Tibial artery (tissue), 4 donors: ENCODE measurements around the gene MACROD2.

Source experiments
- DNase-seq, 2 donors: peaks; one replicate each; pipeline ENCODE4 v3.0.0-alpha.2; 2019
- H3K27ac ChIP-seq, 2 donors: fragments of 200-600 bp; sonication (generic) in 1 of 2; 1 replicate in 1 of 2; 2 replicates in 1 of 2; pipeline ENCODE4 v1.5.1; 2018 to 2019; ENCODE audit warnings: mild to moderate bottlenecking in 1 of 2
- H3K27me3 ChIP-seq, 2 donors: fragments of 200-600 bp; sonication (generic) in 1 of 2; one replicate each; pipeline versions ENCODE4 v1.5.1 to v1.6.0; 2016 to 2019
- H3K36me3 ChIP-seq, 3 donors: fragments of 200-600 bp; sonication (generic) in 2 of 3; one replicate each; pipeline ENCODE4 v1.5.1; 2016 to 2019; ENCODE audit warnings: mild to moderate bottlenecking in 2 of 3
- H3K4me1 ChIP-seq, 4 donors: fragments of 200-600 bp; sonication (generic) in 2 of 4; 1 replicate in 3 of 4; 2 replicates in 1 of 4; pipeline ENCODE4 v1.5.1; 2016 to 2019
- H3K4me3 ChIP-seq, 2 donors: fragments of 200-600 bp; sonication (generic) in 1 of 2; 1 replicate in 1 of 2; 2 replicates in 1 of 2; pipeline ENCODE4 v1.5.1; 2018 to 2019; ENCODE audit warnings: mild to moderate bottlenecking in 2 of 2
- H3K9me3 ChIP-seq, 3 donors: fragments of 200-600 bp; sonication (generic) in 1 of 3; one replicate each; pipeline ENCODE4 v1.5.1; 2016 to 2019
- CTCF ChIP-seq, 2 experiments: fragments of 200-600 bp in 1 of 2; fragments of 450-650 bp in 1 of 2; IDR thresholded peaks; one replicate each; pipeline ENCODE4 v1.5.1; 2017 to 2019; ENCODE audit warnings: antibody characterized with exemption in 2 of 2, mild to moderate bottlenecking in 1 of 2, moderate library complexity in 1 of 2
- intact Hi-C: fragments of 100-400 bp; cut with DNase I; formaldehyde crosslinking; loops from one replicate; pipeline ENCODE4 v1.15.0; 2023; ENCODE audit warnings: low total_unique reads

The MACROD2 gene

DNA sequence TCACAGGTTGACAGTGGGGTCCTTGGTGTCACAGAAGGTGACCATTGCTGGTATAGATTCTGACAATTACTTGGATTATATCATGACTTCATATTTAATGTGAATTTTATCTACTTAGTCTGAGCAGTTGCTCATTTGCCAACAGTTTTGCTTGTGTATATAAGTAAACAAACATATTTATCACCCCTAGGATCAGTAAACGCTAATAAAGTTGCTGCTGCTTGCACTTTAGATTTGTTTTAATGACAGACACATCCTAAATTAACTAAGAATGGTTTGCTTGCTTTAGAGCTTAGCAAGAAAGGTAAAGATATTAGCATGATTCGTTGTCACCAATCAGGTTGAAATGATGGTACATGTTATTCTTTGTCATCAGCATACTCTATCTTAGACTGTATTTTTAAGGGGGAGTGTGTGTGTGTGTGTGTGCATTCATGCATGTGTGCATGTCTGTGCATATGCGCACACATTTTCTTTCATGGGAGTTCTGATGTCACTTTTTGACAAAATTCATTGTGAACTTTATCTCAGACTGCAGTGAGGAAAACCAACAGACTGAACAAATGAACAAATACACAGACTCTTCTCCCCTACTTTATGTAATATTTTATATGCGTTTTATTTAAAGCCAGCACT is 1124.7 kb downstream of the MACROD2 start:
- Histone ChIP-seq H3K27me3 (no peaks in the 10 kb centered on the region), H3K9me3 (no peaks in the 10 kb centered on the region), H3K4me1 (no peaks in the 10 kb centered on the region), H3K27ac (no peak overlapping the region), H3K36me3 (no peaks in the 10 kb centered on the region), H3K4me3 (no peak overlapping the region)
- no peak for TF ChIP-seq CTCF (IDR thresholded peaks at IDR 0.05)
- intact Hi-C loops = no loop called here
- DNase-seq = no peak

GRCh38 chr20:15122613-15123012 is 1127.3 kb downstream of the MACROD2 start:
- Histone ChIP-seq H3K27ac (no peak overlapping the region), H3K4me3 (no peak overlapping the region), H3K9me3 (no peaks in the 10 kb centered on the region), H3K27me3 (no peaks in the 10 kb centered on the region), H3K36me3 (no peaks in the 10 kb centered on the region), H3K4me1 (no peaks in the 10 kb centered on the region)
- no peak for TF ChIP-seq CTCF (IDR thresholded peaks at IDR 0.05)
- intact Hi-C loops = no loop called here
- DNase-seq = no peak

- no peaks in the 10 kb centered on the region for H3K36me3 ChIP-seq
- H3K9me3 ChIP-seq = no peaks in the 10 kb centered on the region
- intact Hi-C loops = no loop called here
- H3K27ac ChIP-seq = no peak overlapping the region
- no peak for TF ChIP-seq CTCF (IDR thresholded peaks at IDR 0.05)
- no peaks in the 10 kb centered on the region for H3K4me1 ChIP-seq
- H3K27me3 ChIP-seq = no peaks in the 10 kb centered on the region
- no peak for DNase-seq
- H3K4me3 ChIP-seq = no peak overlapping the region
These were observed 1135.9 kb downstream of the MACROD2 start for GRCh38 chr20:15131176-15131575.

DNA sequence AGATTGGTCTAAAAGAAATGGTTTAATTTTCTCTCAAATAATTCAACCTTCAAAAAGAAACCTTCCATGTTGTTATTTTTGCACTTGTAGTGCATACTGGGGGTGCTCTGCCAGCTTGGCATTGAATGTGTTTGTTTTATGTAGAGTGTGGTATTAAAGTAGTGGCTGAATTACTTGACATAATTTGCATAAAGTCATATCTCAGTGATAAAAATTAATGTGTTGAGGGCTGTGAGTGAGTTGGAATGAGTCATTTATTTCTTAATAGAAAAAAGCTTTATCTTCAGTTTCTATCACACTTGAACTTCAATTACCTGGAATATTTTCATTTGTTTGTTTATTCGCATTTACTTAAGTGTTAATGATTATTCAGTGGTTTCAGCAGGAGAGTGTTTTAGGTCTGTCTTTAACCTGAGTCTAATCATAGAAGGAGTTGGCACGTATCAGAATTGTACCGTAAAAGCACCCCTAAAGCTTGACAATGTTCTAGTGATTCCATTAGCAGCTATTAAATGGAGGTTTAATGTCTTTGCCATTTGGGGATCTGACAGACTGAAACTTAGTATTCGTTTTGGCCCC is 1143.3 kb downstream of the MACROD2 start:
- DNase-seq = no peak
- Histone ChIP-seq H3K9me3 (no peaks in the 10 kb centered on the region), H3K27me3 (no peaks in the 10 kb centered on the region), H3K4me3 (no peak overlapping the region), H3K4me1 (no peaks in the 10 kb centered on the region), H3K36me3 (no peaks in the 10 kb centered on the region), H3K27ac (no peak overlapping the region)
- intact Hi-C loops = no loop called here
- TF ChIP-seq CTCF (IDR thresholded peaks at IDR 0.05) = no peak

GRCh38 chr20:15139522-15139921 is 1144.2 kb downstream of the MACROD2 start:
- DNase-seq = no peak
- Histone ChIP-seq H3K27ac (no peak overlapping the region), H3K36me3 (no peaks in the 10 kb centered on the region), H3K27me3 (no peaks in the 10 kb centered on the region), H3K9me3 (no peaks in the 10 kb centered on the region), H3K4me3 (no peak overlapping the region), H3K4me1 (peaks cover 0 to 2% (median under 1%) of the 10 kb centered on the region in 4 donors)
- no peak for TF ChIP-seq CTCF (IDR thresholded peaks at IDR 0.05)
- intact Hi-C loops = no loop called here
